Activated CD8-positive, alpha-beta memory T cell treated with anti-CD3 and anti-CD28 coated beads for 24 hours (primary cell): Measurements from ENCODE around the gene RMND1.
"Not testable (repeated sequence)": the region's sequence is repeated elsewhere in the genome, so short reads cannot be mapped to it uniquely, and the experiment has no call there.

Experiments used
- DNase-seq: peaks from one replicate; pipeline ENCODE4 v3.0.0-alpha.2; 2020

RMND1 gene

GRCh38 chr6:151451417-151451949 lies 443 bp downstream of the RMND1 start:
- DNase-seq = no peak

GRCh38 chr6:151450928-151451327 lies 998 bp downstream of the RMND1 start:
- DNase-seq = not testable (repeated sequence)

GRCh38 chr6:151448623-151449022 lies 3.3 kb downstream of the RMND1 start:
- DNase-seq = no peak

- no peak for DNase-seq
These were observed 4.7 kb downstream of the RMND1 start for GRCh38 chr6:151447237-151447636.

GRCh38 chr6:151445482-151445881 lies 6.4 kb downstream of the RMND1 start:
- DNase-seq = no peak

- DNase-seq = no peak
These were observed 7.9 kb downstream of the RMND1 start for GRCh38 chr6:151443911-151444621.

GRCh38 chr6:151443454-151443853 lies 8.5 kb downstream of the RMND1 start:
- no peak for DNase-seq

GRCh38 chr6:151442371-151442770 lies 9.6 kb downstream of the RMND1 start:
- no peak for DNase-seq

GRCh38 chr6:151441390-151442166 lies 10.3 kb downstream of the RMND1 start:
- DNase-seq = no peak

GRCh38 chr6:151440930-151441329 lies 11.0 kb downstream of the RMND1 start:
- no peak for DNase-seq

- no peak for DNase-seq
These were observed 11.4 kb downstream of the RMND1 start for GRCh38 chr6:151440498-151440897.

- DNase-seq = no peak
These were observed 14.5 kb downstream of the RMND1 start for GRCh38 chr6:151437401-151437800.

GRCh38 chr6:151436802-151437201 lies 15.1 kb downstream of the RMND1 start:
- DNase-seq = no peak

GRCh38 chr6:151436300-151436699 lies 15.6 kb downstream of the RMND1 start:
- DNase-seq = no peak

GRCh38 chr6:151434369-151434768 lies 17.6 kb downstream of the RMND1 start:
- DNase-seq = no peak

- DNase-seq = no peak
These were observed 19.3 kb downstream of the RMND1 start for GRCh38 chr6:151432651-151433050.

- DNase-seq = no peak
These were observed 20.6 kb downstream of the RMND1 start for GRCh38 chr6:151431337-151431736.

GRCh38 chr6:151430886-151431285 lies 21.0 kb downstream of the RMND1 start:
- DNase-seq = no peak

- DNase-seq = no peak
These were observed 23.7 kb downstream of the RMND1 start for GRCh38 chr6:151428093-151428735.

- DNase-seq = no peak
These were observed 26.4 kb downstream of the RMND1 start for GRCh38 chr6:151425561-151425960.

GRCh38 chr6:151422981-151423380 lies 28.9 kb downstream of the RMND1 start:
- no peak for DNase-seq

- no peak for DNase-seq
These were observed 34.4 kb downstream of the RMND1 start for GRCh38 chr6:151417477-151417876.

- no peak for DNase-seq
These were observed 37.2 kb downstream of the RMND1 start for GRCh38 chr6:151414641-151415260.
